COLO668 (cell line): Measurements from ENCODE around the gene ACP1.
A peak's percentile ranks its signal among the peaks of the same experiment; 100 is the strongest.

Experiments
- DNase-seq: peaks from one replicate; lab custom pipeline; 2025; ENCODE audit not compliant: unreplicated experiment; lab: John Stamatoyannopoulos, UW

ACP1 gene

DNA sequence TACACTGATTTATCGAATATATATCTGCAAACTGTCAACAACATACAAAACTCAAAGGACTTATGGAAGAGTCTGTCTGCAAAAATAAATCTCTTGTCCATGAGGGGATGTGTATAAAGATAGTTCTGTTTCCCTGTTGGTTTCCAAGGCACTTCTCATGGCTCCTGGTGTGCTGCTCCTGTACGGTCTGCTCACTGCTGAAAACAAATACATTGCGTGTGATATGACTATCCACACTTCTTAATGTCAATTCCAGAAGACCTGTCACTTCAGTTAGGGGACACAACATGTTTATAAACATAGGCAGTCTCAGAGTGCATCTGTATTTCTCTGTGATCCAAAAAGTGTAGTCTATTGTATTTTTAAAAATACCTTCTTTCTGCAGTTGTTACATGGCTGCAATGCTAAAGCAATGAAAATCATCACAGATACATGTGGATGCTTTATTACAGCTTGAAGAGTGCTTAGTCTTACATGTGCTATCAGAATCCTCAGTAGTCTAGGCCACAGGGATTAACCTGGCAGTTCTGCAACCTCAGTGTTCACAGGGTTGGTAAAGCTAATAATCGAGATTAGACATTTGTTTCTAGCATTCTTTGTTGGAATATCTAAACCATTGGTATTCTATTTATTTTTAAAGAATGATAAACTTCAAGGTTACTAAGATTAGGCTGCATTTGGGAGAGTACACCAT is 15.4 kb downstream of the ACP1 start:
- DNase-seq = no peak

DNA sequence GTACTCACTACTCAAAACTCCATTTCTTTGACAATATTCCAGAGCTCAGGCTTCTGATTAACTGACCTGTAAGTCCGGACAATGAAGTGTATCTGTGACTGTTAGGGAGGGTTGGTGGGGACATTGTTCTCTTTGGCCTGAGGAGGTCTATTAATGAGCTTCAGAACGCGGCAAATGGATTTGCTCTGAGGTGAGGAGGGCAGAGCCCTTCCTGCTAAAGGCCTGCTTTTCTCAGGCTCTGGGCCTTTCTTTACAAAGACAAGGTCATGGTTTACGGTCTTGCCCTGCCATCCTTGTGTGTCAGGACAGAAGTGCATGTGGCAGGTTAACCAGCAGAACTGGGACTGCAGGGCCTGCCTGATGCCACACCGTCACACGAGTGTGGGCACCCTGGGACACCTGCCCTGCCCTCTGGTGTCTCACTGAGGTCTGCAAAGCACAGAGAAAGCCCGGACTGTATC is 15.9 kb downstream of the ACP1 start:
- DNase-seq = no peak

DNA sequence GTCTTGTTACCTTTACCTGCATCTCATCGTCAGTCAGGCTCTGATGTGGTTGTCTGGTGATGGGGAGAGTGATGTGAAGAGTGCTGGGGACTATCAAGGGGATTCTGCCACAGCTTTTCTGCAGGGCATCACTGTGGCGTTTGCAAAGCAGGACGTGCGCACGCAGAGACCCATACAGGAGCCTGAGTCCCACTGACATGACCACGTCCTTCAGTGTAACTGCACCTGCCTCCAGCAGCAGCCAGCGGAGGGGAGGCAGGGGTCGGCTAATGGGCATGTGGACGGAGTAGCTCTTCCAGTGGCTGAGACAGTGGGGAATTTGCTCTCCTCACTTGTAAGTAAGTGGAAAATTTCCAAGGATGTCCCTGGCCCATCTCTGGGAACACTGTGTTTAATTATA is 16.6 kb downstream of the ACP1 start:
- no peak for DNase-seq

DNA sequence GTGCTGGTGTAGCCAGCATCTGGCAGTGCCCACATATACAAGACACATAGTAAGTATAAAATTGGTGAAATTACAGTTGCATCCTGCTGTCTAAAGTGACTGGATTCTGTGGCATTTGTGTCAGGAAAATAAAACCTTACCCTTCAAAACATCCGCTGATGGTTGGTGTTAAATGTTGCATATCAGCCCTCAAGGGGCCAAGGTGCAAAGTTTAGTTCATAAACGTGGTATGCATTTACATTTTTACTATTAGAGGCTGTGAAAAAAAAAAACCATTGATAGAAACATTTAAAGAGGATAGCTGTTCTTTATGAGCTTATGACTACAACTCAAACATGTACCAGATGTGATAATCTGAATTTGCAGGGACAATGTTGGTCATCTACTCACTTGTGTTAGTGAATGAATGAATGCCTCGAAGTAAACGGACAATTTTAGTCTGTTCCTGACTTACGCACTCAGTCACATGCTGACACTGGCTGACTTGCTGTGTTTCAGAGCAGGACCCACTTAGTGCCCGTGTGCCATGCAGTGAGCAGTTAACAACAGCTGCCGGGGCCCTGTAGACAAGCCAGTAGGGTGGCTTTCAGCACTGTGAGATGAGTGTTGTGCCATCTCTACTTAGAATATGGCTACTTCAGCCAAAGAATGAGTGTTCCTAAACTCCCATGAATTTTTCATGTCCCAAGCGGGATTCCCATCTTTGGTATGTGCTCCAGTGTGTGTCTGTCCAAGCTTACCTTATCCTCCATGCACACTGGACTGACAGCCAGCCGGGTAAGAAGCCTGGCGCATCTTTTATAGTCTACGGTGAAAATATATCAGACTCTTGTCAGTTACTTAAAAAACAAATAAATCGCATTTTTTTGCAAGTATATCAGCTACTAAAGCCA is 17.9 kb downstream of the ACP1 start:
- no peak for DNase-seq

DNA sequence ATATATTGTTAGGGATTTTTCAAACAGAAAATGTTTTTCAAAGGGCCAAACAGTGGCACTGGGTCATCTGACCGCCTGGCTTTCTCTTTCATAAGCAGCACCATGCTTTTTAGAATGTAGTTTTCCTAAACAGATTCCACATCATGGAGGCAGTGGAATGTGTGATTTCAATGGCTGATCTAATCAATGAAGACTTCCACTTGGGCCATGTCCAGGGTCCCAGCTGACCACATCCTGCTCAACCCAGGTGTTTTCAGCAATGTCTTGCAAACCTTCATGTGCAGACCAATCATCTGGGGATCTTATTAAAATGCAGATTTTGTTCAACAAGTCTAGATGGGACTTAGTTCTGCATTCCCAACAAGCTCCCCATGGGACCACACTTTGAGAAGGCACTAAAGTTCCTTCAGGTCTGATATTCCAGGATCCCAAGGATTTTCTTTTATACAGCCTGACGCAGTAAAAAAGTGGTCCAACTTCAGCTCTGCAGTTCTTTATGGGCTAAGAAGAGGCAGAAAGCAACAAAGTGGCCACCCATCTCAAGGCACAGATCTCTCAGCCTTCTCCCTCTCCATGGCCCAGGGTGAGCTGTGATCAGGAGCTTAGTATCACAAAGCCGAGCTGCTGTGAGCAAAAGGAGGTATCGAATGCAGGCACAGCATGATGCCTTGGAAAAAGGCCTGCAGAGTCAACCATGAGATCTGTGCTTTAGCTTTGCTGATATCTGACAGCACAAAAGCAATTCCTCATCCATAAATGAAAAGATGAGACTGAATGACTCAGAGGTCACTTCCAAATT is 19.4 kb downstream of the ACP1 start:
- DNase-seq = no peak

DNA sequence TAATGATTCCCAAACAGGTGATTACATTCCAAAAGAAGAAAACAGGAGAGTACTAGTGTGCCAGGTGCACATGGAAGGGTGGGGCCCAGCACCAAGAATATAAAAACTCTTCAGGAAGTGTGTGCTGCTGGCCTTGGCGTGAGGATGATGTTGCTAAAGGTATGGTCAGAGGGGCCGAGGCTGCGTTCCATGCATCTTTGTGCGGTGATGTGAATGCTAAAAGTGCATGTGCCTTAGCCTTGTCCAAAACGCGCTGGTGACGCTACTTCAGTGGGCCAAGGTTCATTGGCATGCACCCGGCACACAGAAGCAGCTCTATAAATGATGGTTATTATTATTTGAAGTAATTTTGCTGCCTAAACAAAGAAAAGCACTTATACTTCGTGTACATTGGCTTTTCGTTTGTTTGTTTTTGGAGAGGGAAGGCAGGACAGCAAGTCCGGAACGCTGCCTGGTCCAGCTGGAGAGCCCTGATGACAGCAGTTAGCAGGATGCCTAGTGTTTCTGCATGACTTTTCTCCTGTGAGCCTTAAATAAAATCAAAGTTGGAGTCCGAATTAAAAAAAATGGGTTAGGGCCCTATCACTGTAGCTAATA is 20.2 kb downstream of the ACP1 start:
- DNase-seq = no peak

DNA sequence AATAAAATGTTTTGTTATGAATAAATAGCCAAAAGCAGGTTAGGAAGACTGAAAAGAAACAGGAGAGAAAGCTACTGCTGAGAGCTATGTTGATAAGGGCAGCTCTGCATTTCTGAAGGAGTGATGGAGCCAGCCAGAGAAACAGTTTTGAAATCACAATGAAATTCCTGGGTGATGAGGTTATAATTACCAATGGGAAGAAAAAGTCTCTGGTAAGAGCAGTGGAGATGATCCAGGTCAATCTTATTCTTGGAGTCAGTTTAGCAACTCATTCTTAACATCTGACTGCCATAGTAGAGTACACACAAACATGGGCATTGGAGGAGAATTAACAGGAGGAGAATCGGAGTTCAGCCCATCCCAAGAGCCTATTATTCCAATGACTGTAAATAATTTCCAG is 20.8 kb downstream of the ACP1 start:
- no peak for DNase-seq

DNA sequence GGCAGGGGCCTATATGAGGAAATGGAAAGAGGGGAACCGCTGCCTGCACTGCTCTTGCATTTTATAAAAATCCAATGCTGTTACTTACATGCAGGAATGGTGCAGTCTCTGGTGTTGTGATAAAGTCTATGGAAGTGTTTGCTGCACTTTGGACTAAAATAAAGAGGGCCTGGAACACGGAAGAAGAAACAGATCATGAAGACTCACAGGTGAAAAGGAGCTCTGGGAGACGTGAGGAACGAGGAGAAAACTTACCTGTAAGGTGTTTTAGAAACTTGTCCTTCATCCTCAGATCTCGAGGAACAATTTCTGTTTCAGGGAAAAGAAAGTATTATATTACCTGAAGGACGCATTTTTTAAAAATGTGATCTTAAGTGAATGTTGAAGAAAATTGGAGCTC is 21.3 kb downstream of the ACP1 start:
- no peak for DNase-seq

DNA sequence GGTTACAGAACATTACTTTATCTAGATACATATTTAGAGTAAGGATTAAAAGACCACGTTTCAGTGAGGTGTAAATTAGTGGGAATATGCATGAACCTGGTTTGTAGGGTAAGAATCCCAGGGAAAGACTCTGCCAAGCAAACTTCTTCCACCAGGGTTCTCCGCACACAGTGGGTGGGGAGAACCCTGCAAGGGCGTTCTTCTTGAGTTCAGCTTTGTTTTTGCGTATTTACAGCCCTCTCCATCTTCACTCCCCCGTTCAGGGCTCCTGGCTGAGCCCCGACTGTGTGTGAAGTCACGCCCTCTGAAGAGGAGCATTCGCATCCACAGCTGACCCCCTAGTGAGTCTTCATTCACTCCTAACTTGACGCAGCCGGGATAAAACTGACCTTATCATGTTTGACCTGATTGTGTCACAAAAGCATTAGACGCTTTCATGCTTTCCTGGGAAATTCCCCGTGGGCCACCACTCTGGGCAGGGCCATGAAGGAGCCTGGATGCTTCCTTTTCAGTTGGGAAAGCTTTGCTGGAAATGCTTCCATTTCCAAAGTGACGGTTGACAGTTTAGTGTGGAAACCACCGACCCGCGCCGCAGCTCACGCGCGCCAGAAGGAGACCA is 22.1 kb downstream of the ACP1 start:
- DNase-seq = no peak

DNA sequence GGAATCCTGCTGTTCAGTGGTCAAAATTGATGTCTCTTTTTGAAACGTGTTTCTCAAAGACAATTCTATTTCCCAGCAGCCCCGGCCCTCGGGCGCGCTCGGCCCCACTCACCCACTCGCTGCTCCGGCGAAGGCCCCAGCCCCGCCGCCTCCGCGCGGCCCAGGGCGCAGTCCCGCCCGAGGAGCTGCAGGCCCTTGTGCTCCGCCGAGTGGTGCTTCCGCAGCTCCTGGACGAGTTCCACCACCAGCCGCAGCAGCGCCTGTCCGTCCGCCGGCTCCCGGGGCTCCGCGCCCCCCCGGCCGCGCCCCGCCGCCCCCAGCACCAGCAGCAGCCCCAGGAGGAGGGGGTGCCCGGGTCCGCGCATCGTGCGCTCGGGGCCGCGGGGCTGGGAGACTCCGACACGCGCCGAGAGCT is 22.7 kb downstream of the ACP1 start:
- DNase-seq = no peak

DNA sequence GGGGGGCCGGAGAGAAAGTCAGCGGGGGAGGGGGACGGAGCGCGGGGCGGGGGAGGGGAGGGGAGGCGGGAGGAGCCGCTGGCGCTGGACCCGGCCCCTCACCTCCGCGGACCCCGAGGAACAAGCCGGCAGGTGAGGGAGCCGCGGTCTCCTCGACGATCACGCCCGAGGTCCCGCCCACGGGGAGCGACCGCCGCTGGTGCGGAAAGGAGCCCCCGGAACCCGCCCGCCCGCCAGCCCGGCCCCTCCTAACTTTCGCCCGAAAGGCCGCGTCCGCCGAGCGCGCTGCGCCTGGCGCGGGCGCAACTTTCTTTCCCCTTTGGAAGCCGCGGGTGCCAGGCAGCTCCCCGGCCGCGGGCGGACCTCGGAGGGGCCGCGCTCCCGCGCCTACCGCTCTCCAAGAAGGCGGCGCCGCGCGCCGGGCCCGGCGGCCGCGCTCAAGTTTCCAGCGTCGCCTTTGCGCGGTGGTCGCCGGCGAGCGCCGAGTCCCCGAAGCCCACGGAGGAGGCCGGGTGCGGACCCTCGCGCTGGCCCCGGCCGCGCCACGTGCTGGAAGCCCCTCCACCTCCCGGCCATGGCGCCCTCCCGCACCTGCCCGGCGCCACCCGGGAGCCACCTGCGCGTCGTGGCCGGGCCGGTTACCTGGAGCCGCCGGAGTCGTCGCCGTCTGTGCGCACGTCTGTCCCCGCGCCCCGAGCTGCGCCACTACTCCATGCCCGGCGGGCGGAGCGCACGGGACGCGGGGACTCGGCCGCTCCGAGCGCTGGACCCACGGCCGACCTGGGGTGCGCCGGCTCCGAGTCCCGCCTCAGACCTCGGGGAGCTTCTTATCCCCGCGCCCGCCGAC is 23.4 kb downstream of the ACP1 start, which contains the start of gene ALKAL2:
Gene ALKAL2, minus strand, starts transcription at position 181 of the 847 bp plus-strand sequence. CDS start 256 bp downstream, outside the sequence.
- DNase-seq = peak; percentile 56

DNA sequence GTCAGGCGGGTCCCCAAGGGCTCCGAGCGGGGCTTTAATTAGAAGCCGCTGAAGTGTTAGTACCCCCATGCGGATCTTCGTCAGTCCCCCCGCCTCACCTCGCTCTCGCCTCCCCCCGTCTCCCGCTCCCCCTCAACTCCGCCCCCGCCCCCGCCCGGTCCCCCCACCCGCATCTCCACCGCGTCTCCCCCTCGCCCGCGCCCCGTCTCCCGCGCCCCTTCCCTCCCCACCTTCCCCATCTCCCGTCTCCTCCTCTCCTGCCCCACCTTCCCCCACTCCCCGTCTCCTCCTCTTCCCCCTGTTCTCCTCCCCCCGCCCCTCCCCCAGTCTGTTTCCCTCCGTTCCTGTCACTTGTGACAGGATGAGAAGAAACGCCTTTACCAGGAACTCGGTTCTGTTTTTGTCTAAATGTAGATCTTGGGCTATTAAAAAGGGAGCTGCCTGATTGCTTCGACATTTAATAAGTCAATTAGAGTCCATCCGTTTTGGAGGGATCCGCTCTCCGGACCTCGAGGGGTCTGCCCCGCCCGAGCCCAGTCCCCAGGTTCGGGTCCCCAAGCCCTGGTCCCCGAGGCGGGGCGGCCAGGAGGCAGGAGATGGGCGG is 24.1 kb downstream of the ACP1 start:
- DNase-seq = no peak

DNA sequence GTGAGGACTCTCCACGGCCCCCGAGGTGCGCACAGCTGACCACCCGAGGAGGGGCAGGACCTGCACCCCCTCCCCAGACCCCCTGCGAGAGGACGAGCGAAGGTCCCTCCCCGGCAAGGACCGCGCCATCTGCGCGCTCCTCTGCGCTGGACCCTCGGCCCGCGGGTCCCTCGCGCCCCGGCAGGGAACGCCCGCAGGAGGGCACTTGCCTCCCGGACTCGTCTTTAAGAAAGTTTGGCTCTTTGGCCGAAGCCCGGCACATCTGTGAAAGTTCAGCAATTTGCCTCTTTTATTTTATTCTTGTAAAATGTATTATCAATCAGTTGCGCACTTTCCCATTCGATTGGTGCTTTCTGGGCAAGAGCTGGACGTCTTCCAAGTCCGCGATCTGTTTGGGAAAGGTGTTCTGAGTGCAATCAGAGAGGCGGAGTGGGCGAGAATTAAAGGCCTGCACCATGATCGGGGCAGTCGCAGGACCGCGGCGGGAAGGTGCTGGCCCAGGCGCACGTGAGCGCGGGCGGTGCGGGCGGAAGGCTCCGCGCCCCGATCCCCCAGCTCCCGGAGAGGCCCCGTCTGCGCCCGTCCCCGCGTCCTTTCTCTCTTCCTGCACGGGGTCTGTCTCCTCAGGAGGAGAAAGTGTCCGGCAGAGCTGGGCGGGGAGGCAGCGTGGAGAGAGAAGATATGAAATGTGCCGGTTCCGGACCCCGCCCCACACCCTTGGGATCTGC is 24.8 kb downstream of the ACP1 start:
- DNase-seq = no peak

DNA sequence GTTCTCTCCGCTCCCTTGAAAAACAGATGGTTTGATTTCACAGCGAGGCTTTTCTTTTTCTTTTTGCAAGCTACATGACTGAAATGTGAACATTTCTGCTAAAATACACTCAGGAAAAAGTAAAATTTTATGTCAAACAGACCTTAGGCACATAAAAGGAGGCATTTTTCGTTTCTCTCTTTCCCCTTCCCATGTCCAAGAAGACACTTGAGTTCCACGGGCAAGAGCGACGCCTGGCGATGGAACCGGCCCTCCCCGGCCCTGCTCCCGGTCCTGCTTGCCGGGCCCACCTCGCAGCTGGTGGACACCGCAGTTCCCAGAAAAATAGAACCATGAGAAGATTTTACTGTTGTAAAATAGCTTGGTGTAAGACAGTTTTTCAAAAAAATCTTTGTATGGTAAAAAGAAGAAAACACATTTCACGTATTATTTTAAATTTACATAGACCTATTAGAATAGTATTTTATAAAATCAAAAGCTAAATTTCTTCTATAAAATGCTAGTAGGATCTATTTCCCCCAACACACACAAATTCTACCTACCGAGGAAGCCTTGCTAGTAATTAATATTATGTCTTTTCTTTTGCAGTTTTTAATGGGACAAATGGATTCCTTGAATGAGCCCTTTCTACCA is 25.5 kb downstream of the ACP1 start:
- DNase-seq = peak; percentile 55

DNA sequence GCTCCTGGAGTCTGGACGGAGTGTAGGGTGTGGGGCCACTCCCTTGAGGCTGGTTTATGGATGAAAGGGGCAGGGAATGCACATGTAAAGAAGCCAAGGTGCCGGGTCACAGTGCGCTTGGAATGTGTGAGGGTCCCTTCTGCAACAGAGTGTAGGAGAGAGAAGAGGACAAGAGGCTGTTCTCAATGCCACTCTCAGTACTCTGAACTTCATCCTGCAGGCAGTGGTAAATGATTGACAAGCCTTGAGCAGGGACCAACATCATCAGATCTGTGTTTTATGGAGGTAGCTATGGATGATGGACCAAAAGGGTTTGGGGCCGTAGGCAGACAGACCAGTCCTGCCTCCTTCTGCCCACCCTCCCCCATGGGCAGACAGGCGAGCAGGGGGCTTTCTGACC is 30.3 kb downstream of the ACP1 start:
- no peak for DNase-seq

DNA sequence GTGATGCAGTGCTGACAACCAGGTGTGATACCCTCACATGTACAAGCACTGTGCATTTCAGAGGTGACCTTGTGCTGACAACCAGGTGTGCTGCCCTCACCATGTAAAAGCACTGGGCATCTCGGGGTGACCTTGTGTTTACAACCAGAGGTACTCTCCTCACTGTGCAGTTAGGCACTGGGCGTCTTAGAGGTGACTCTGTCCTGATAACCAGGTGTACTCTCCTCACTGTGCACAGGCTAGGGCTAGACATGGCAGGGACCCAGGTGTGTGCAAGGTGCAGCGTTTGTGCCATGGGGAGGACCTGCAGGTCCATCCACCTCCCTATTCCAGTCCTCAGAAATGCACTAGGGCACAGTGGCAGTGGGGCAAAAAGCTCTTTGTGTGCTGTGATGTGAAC is 31.6 kb downstream of the ACP1 start:
- DNase-seq = no peak

DNA sequence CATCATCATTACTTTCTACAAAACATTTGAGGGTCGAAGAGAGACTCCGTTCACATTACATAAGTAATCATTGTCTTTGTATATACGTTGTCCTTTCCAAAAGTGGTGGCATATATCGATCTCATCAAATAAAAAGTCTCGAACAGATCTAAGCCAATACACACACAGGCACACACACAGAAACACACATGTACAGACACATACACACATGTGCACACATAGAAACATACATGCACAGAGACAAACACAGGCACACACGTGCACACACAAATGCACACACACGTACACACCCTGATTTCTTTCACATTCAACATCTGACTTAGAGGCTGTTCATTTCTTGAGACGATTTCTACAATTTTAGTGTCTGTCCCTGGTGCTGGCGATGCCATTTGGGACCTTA is 40.6 kb downstream of the ACP1 start:
- no peak for DNase-seq
